ENCODE measurements around the gene CASP7.

- TF ChIP-seq POLR2A (IDR thresholded peaks at IDR 0.05) (no peak), POLR2AphosphoS5 (IDR thresholded peaks at IDR 0.05) (no peak), CTCF (IDR thresholded peaks at IDR 0.05) (no peak)
Observed at GRCh38 chr10:113720386-113720785, 40.7 kb downstream of the CASP7 start.
